HEK293 (cell line): ENCODE data around the gene SEC24C.
"Not testable (repeated sequence)": the region's sequence is repeated elsewhere in the genome, so short reads cannot be mapped to it uniquely, and the experiment has no call there.

Source experiments
- GLI4 ChIP-seq: fragments of 450-650 bp; formaldehyde crosslinking; IDR thresholded peaks from 2 replicates; pipeline ENCODE4 v1.5.1; 2016; ENCODE audit warnings: missing biosample characterization, missing genetic modification characterization
- KLF8 ChIP-seq: fragments of 450-650 bp; formaldehyde crosslinking; IDR thresholded peaks from 2 replicates; pipeline ENCODE4 v1.5.1; 2016; ENCODE audit warnings: missing biosample characterization, missing genetic modification characterization
- KLF9 ChIP-seq: fragments of 450-650 bp; formaldehyde crosslinking; IDR thresholded peaks from 2 replicates; pipeline ENCODE4 v1.5.1; 2016; ENCODE audit warnings: missing biosample characterization, missing genetic modification characterization, low read depth
- ZEB2 ChIP-seq: fragments of 450-650 bp; formaldehyde crosslinking; IDR thresholded peaks from 2 replicates; pipeline ENCODE4 v1.5.1; 2016; ENCODE audit warnings: missing biosample characterization, missing genetic modification characterization
- ZNF146 ChIP-seq: fragments of 450-650 bp; formaldehyde crosslinking; IDR thresholded peaks from 2 replicates; pipeline ENCODE4 v1.5.1; 2016; ENCODE audit warnings: missing biosample characterization, missing genetic modification characterization
- ZNF184 ChIP-seq: fragments of 450-650 bp; IDR thresholded peaks from 2 replicates; pipeline ENCODE4 v1.5.1; 2018; ENCODE audit warnings: missing biosample characterization, mild to moderate bottlenecking, missing genetic modification characterization
- ZNF335 ChIP-seq: fragments of 450-650 bp; formaldehyde crosslinking; conservative IDR thresholded peaks from 2 replicates; pipeline ENCODE4 v1.5.1; 2016; ENCODE audit warnings: missing biosample characterization, missing genetic modification characterization
- ZNF530 ChIP-seq: fragments of 450-650 bp; formaldehyde crosslinking; IDR thresholded peaks from 2 replicates; pipeline ENCODE4 v1.5.1; 2016; ENCODE audit warnings: low read depth, missing biosample characterization, missing genetic modification characterization
- ZNF596 ChIP-seq: fragments of 450-650 bp; IDR thresholded peaks from 2 replicates; pipeline ENCODE4 v1.5.0; 2018; ENCODE audit warnings: missing biosample characterization, mild to moderate bottlenecking, missing genetic modification characterization, moderate library complexity
- ZNF76 ChIP-seq: fragments of 450-650 bp; formaldehyde crosslinking; IDR thresholded peaks from 2 replicates; pipeline ENCODE4; 2016; ENCODE audit warnings: low read depth, missing biosample characterization, missing genetic modification characterization, borderline replicate concordance
- TF ChIP-seq, protein P1 (sequence below): fragments of 450-650 bp; formaldehyde crosslinking; IDR thresholded peaks from 2 replicates; pipeline ENCODE4 v1.5.1; 2016; ENCODE audit warnings: missing biosample characterization, missing genetic modification characterization
- TF ChIP-seq, protein P2 (sequence below): fragments of 450-650 bp; IDR thresholded peaks from 2 replicates; pipeline ENCODE4 v1.5.1; 2018; ENCODE audit warnings: missing biosample characterization, missing genetic modification characterization
- TF ChIP-seq, protein P3 (sequence below): fragments of 450-650 bp; formaldehyde crosslinking; conservative IDR thresholded peaks from 2 replicates; pipeline ENCODE4 v1.5.1; 2016; ENCODE audit warnings: low read depth, missing biosample characterization, missing genetic modification characterization

DNA sequence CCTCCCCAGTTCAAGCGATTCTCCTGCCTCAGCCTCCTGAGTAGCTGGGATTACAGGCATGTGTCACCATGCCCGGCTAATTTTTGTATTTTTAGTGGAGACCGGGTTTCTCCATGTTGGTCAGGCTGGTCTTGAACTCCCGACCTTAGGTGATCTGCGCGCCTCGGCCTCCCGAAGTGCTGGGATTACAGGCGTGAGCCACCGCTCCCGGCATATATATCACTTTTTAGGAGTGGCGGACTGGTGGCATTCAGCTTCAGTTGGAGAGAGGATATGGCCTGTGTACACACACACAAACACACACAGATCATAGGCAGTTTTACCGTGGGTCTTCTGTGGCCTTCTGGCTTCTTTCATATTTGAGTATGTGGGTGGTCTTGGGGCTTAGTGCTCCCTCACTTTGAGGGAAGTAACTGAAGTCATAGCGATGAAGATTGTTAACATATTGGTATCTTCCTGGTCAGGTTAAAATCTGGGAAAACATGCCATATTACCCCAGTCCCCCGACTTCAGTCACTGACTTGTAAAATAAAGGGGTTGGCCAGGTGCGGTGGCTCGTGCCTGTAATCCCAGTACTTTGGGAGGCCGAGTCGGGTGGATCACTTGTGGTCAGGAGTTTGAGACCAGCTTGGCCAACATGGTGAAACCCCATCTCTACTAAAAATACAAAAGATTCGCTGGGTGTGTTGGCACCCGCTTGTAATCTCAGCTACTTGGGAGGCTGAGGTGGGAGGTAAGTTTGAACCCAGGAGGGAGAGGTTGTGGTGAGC, 43.0 kb downstream of the SEC24C start:
- TF ChIP-seq ZNF76 (tag by site-specific recombination); ZNF184; KLF8 (tag by site-specific recombination); ZNF530; ZEB2 (tag by site-specific recombination); GLI4 (tag by site-specific recombination); ZNF335 (tag by site-specific recombination); ZNF596; KLF9; ZNF146 (tag by site-specific recombination): not testable (repeated sequence)
- TF ChIP-seq, protein P1, sequence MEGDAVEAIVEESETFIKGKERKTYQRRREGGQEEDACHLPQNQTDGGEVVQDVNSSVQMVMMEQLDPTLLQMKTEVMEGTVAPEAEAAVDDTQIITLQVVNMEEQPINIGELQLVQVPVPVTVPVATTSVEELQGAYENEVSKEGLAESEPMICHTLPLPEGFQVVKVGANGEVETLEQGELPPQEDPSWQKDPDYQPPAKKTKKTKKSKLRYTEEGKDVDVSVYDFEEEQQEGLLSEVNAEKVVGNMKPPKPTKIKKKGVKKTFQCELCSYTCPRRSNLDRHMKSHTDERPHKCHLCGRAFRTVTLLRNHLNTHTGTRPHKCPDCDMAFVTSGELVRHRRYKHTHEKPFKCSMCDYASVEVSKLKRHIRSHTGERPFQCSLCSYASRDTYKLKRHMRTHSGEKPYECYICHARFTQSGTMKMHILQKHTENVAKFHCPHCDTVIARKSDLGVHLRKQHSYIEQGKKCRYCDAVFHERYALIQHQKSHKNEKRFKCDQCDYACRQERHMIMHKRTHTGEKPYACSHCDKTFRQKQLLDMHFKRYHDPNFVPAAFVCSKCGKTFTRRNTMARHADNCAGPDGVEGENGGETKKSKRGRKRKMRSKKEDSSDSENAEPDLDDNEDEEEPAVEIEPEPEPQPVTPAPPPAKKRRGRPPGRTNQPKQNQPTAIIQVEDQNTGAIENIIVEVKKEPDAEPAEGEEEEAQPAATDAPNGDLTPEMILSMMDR (tag by site-specific recombination), result not testable (repeated sequence)
- TF ChIP-seq, protein P2, sequence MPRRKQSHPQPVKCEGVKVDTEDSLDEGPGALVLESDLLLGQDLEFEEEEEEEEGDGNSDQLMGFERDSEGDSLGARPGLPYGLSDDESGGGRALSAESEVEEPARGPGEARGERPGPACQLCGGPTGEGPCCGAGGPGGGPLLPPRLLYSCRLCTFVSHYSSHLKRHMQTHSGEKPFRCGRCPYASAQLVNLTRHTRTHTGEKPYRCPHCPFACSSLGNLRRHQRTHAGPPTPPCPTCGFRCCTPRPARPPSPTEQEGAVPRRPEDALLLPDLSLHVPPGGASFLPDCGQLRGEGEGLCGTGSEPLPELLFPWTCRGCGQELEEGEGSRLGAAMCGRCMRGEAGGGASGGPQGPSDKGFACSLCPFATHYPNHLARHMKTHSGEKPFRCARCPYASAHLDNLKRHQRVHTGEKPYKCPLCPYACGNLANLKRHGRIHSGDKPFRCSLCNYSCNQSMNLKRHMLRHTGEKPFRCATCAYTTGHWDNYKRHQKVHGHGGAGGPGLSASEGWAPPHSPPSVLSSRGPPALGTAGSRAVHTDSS (tag by site-specific recombination), result not testable (repeated sequence)
- TF ChIP-seq, protein P3, sequence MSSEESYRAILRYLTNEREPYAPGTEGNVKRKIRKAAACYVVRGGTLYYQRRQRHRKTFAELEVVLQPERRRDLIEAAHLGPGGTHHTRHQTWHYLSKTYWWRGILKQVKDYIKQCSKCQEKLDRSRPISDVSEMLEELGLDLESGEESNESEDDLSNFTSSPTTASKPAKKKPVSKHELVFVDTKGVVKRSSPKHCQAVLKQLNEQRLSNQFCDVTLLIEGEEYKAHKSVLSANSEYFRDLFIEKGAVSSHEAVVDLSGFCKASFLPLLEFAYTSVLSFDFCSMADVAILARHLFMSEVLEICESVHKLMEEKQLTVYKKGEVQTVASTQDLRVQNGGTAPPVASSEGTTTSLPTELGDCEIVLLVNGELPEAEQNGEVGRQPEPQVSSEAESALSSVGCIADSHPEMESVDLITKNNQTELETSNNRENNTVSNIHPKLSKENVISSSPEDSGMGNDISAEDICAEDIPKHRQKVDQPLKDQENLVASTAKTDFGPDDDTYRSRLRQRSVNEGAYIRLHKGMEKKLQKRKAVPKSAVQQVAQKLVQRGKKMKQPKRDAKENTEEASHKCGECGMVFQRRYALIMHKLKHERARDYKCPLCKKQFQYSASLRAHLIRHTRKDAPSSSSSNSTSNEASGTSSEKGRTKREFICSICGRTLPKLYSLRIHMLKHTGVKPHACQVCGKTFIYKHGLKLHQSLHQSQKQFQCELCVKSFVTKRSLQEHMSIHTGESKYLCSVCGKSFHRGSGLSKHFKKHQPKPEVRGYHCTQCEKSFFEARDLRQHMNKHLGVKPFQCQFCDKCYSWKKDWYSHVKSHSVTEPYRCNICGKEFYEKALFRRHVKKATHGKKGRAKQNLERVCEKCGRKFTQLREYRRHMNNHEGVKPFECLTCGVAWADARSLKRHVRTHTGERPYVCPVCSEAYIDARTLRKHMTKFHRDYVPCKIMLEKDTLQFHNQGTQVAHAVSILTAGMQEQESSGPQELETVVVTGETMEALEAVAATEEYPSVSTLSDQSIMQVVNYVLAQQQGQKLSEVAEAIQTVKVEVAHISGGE, result not testable (repeated sequence)
